Endothelial cell of umbilical vein (primary cell): ENCODE measurements around the gene RFC3.

Experiments used
- CTCF ChIP-seq, 2 donors: IDR thresholded peaks; 1 replicate in 1 of 2; 2 replicates in 1 of 2; pipeline ENCODE4 v1.5.1; 2011; ENCODE audit warnings: low read length in 2 of 2, mild to moderate bottlenecking in 2 of 2, moderate library complexity in 2 of 2, control low read depth in 1 of 2, inconsistent platforms in 1 of 2, low read depth in 1 of 2; ENCODE audit not compliant: insufficient read depth in 1 of 2; ENCODE audit errors: extremely low read depth in 1 of 2
- EZH2 ChIP-seq: IDR thresholded peaks from 2 replicates; pipeline ENCODE4 v1.6.1; 2012; ENCODE audit warnings: borderline replicate concordance, low read depth, mild to moderate bottlenecking, moderate library complexity, low read length, inconsistent platforms; ENCODE audit not compliant: severe bottlenecking
- FOS ChIP-seq: IDR thresholded peaks from 2 replicates; pipeline ENCODE4 v1.6.1; 2011; ENCODE audit warnings: mild to moderate bottlenecking, low read length, moderate library complexity, borderline replicate concordance; ENCODE audit not compliant: insufficient read depth
- GATA2 ChIP-seq: IDR thresholded peaks from 2 replicates; pipeline ENCODE4 v1.7.0; 2011; ENCODE audit warnings: low read depth, mild to moderate bottlenecking, moderate library complexity, mixed read lengths, low read length; ENCODE audit not compliant: insufficient read length, insufficient read depth
- JUN ChIP-seq: IDR thresholded peaks from 2 replicates; pipeline ENCODE4 v1.6.1; 2011; ENCODE audit warnings: borderline replicate concordance, low read depth; ENCODE audit not compliant: insufficient read length, insufficient read depth
- MAX ChIP-seq: IDR thresholded peaks from 2 replicates; pipeline ENCODE4 v1.6.1; 2011; ENCODE audit not compliant: insufficient read depth, insufficient read length
- MYC ChIP-seq: IDR thresholded peaks from one replicate; pipeline ENCODE4 v1.6.1; 2011; ENCODE audit warnings: mild to moderate bottlenecking, low read depth, low read length
- POLR2A ChIP-seq: IDR thresholded peaks from 2 replicates; pipeline ENCODE4 v1.6.1; 2012; ENCODE audit warnings: low read depth, mild to moderate bottlenecking, control low read depth, low read length
- POLR2AphosphoS5 ChIP-seq: IDR thresholded peaks from 2 replicates; pipeline ENCODE4 v1.6.1; 2012; ENCODE audit warnings: low read depth, mild to moderate bottlenecking, control low read depth, low read length, moderate library complexity; ENCODE audit not compliant: insufficient read depth

GRCh38 chr13:33865945-33866344, 48.0 kb downstream of the RFC3 start:
- TF ChIP-seq POLR2A (no peak), POLR2AphosphoS5 (no peak), CTCF (IDR thresholded peaks at IDR 0.05; ENCODE audit: extremely low read depth in 1 of 2, insufficient read depth in 1 of 2, low read depth in 1 of 2, low read length in 2 of 2) (no peak), EZH2 (no peak), MAX (no peak), MYC (no peak), JUN (no peak), GATA2 (no peak), FOS (no peak)
